ENCODE measurements around the gene KMT5C.

The KMT5C gene

DNA sequence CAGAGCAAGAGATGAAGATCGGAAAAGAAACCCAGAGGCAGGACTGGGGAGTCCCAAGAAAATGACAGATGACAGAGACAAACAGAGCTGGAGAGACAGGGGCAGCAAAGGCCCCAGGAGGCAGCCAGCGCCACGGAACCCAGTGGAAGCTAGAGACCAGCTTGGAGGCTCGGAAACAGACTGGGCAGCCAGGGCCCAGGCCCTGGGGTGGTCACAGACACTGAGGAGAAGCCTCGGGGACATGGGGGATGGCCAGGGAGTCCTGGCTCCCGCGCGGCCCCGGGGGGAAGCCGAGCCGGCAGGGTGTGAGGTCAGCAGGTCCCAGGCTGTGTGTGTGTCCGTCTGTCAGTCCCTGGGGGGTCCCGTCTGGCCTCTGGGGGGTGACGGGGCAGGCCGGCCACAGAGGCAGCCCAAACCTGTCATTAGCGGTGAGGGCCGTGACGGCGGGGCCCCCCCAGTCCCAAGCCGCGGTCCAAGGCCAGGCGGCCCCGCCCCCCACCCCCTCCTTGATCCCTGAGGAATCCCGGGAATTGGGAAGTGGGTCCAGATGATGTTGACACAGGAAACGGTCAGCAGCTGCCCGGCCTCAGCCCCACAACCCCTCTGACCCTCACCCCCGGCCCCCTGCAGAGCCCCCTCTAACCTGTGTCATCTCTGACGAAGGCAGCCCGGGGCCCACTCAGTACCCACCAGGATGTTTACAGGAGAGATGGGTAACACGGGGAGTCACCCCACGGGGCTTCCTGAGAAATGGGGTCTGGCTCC, 34.5 kb downstream of the KMT5C start:
- H3K4me3 ChIP-seq (ENCODE audit: low read length): no peak overlapping the region
- TF ChIP-seq ZNF274 (IDR thresholded peaks at IDR 0.05; ENCODE audit: low read depth, low read length): no peak

DNA sequence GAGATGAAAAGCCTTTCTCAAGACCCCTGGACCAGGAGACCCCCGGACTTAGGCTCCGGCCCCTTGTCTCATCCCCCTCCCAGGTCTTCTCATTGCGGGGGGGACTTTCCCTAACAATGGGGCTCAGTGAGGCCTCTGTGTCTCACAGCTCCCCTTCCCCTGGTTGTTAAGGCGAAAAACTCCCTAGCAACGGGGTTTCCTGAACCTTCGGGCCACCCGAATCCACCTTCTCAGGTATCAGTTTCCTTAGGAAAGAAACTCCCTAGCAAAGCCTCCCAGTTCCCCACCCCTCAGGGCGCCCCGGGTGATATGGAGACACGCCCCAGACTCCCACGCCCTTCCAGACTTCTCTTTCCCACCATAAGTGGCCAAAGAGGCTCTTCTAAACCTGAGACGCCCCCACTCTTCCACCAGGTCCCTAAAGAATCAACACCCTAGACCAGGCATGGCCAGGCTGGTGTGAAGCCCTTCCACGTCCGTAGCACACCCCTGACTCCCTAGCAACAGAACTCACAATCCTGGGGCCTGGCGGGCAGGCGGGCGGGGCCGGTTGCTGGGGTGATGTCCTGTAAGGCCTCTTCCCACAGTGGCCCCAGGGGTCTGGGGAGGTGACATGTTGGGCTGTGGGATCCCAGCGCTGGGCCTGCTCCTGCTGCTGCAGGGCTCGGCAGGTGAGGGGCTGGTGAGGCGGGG, 36.7 kb downstream of the KMT5C start, which contains the start of gene TMEM190:
TSS of gene TMEM190 (plus strand) at position 586 of the 693 bp plus-strand sequence. CDS start at position 614, 28 bp downstream.
- no peak within 1 kb of the TSS for H3K4me3 ChIP-seq (ENCODE audit: low read length)
- TF ChIP-seq ZNF274 (IDR thresholded peaks at IDR 0.05; ENCODE audit: low read depth, low read length): no peak

GRCh38 chr19:55377356-55378131, 37.9 kb downstream of the KMT5C start:
- H3K4me3 ChIP-seq (ENCODE audit: low read length): no peak overlapping the region
- TF ChIP-seq ZNF274 (IDR thresholded peaks at IDR 0.05; ENCODE audit: low read depth, low read length): no peak

GRCh38 chr19:55379174-55379573, 39.5 kb downstream of the KMT5C start:
- H3K4me3 ChIP-seq (ENCODE audit: low read length): no peak overlapping the region
- no peak for TF ChIP-seq ZNF274 (IDR thresholded peaks at IDR 0.05; ENCODE audit: low read depth, low read length)

DNA sequence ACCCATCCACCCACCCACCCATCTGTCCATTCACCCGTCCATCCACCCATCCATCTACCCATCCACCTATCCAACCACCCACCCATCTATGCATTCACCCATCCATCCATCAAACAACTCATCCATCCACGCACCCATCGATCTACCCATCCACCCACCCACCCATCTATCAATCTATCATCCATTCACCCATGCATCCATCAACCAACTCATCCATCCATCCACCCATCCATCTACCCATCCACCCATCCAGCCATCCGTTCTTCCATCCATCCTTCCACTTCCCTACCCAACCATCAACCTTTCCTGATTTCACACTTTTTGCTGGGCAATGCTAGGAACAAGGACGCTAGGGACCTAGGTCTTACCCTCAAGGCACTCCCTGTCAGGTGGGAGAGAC, 42.3 kb downstream of the KMT5C start:
- no peak overlapping the region for H3K4me3 ChIP-seq (ENCODE audit: low read length)
- no peak for TF ChIP-seq ZNF274 (IDR thresholded peaks at IDR 0.05; ENCODE audit: low read depth, low read length)

DNA sequence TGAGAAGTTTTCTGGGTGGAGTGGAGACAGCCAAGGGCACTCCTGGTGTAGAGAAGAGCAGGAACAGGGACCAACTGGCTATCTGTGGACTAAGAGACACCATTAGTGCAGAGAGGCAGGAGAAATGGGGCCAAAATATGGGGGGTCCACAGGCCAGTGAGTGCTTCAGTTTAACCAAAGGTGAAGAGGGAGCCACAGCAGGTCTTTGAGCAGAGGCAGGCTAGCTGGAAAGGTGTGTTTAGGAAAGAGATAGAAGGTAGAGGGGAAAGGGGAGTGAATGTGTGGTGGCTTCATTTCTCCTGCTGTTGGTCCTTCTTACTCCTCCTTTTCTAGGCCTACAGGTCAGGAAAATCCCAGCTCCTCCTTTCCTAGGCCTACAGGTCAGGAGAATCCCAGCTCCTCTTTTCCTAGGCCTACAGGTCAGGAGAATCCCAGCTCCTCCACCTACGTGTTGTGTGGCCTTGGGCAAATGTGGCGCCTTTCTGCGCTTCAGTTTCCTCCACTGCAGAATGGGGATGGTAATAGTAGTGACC, 42.9 kb downstream of the KMT5C start:
- H3K4me3 ChIP-seq (ENCODE audit: low read length): no peak overlapping the region
- TF ChIP-seq ZNF274 (IDR thresholded peaks at IDR 0.05; ENCODE audit: low read depth, low read length): no peak

DNA sequence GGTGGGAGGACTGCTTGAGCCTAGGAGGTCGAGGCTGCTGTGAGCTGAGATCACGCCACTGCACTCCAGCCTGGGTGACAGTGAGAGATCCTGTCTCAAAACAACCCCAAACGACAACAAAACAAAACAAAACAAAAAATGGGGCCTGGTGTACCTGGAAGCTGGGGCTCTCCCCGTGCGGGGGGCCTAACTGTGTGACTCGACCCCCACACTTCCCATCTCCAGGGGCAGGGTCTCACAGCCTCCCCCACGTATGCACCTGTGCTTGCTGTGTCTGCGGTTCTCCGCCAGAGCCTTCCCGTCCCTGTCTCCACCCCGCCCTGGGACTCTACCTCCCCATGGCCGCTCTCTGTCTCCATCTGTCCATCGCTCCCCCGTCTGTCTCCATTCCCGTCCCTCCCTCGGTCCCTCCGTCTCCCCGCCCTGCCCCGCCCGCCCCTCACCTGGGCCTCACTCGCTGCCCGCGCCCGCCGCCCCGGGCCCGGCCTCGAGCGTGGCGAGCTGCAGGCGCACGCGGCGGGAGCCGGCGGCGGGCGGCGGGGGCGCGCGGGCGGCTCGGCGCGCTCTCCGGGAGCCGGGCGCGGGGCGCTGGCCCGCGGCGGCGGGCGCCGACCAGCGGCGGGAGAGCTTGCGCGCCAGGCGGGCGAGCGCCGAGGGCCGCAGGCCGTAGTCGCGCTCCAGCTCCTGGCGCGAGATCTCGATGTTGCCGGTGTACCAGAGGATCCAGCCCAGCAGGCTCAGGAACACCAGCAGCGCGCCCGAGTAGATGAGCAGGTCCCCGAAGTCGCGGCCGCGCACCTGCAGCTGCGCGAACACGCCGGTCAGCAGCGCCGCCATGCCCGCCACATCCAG, 43.8 kb downstream of the KMT5C start:
- H3K4me3 ChIP-seq (ENCODE audit: low read length): peak overlapping the region; percentile 54; the same call in 1 of the 2 replicates
- TF ChIP-seq ZNF274 (IDR thresholded peaks at IDR 0.05; ENCODE audit: low read depth, low read length): no peak

- no peak for TF ChIP-seq ZNF274 (IDR thresholded peaks at IDR 0.05; ENCODE audit: low read depth, low read length)
- peak within 1 kb of the TSS; percentile 54; the same call in 1 of the 2 replicates for H3K4me3 ChIP-seq (ENCODE audit: low read length)
Observed at GRCh38 chr19:55384131-55384919, 44.6 kb downstream of the KMT5C start, which contains the start of gene TMEM238. Gene TMEM238, minus strand, starts transcription at chr19:55384292. Its CDS starts 33 bp downstream, at chr19:55384259.

- TF ChIP-seq ZNF274 (IDR thresholded peaks at IDR 0.05; ENCODE audit: low read depth, low read length): no peak
- peak overlapping the region; percentile 54; the same call in 1 of the 2 replicates for H3K4me3 ChIP-seq (ENCODE audit: low read length)
Observed at GRCh38 chr19:55384920-55385723, 45.4 kb downstream of the KMT5C start.

DNA sequence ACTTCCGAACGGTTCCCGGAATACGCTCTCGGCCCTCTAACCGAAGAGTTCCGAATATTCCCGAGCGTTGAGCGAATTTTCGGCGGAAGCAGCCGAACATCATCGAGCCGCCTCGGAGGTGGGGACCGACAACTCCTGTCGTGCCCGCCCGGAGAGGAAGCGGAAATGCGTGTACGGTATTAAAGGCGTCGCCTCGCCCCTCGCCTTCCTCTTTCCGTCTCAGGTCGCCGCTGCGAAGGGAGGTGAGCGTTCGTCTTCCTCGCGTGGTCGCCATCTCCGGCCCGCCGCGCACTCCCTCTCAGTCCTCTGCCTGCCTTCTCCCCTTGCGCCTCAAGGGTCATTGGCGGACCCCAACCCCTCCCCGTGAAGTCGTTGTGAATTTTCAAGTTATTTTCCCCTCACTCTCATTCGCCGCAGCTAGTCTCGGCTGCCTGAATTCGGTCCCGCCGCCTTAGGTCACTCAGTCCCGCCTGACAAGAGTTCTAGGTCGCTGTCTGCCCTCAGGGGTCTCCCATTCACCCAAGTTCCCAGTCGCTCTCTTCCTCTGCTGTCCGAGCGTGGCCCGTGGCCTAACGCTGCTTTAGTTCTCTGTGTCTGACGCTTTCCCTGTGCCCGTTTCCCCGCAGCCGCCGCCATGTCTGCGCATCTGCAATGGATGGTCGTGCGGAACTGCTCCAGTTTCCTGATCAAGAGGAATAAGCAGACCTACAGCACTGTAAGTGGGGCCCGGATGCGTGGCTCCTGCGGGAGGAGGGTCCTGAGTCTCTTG, 46.2 kb downstream of the KMT5C start, which contains the start of gene RPL28:
TSS of gene RPL28 (plus strand) at position 209 of the 769 bp plus-strand sequence. CDS start at position 635, 426 bp downstream.
- peak within 1 kb of the TSS; percentile 91 for H3K4me3 ChIP-seq (ENCODE audit: low read length)
- TF ChIP-seq ZNF274 (IDR thresholded peaks at IDR 0.05; ENCODE audit: low read depth, low read length): no peak

GRCh38 chr19:55386493-55386971, 46.9 kb downstream of the KMT5C start:
- peak overlapping the region; percentile 91 for H3K4me3 ChIP-seq (ENCODE audit: low read length)
- TF ChIP-seq ZNF274 (IDR thresholded peaks at IDR 0.05; ENCODE audit: low read depth, low read length): no peak
